Stimulated activated CD4-positive, alpha-beta T cell treated with anti-CD3 and anti-CD28 coated beads, Interleukin-1b, Interleukin-23, amount 100 ng/mL, for 24 hours (primary cell): ENCODE data around the gene ALK.
"Not testable (repeated sequence)": the region's sequence is repeated elsewhere in the genome, so short reads cannot be mapped to it uniquely, and the experiment has no call there.

ENCODE experiments used
- DNase-seq, 4 experiments: peaks; one replicate each; pipeline ENCODE4 v3.0.0-alpha.2; 2020; ENCODE audit warnings: low read depth in 4 of 4, low spot score in 1 of 4

The ALK gene

GRCh38 chr2:29262681-29263260, 658.6 kb downstream of the ALK start:
- no peak for DNase-seq

- no peak for DNase-seq
These were observed 660.4 kb downstream of the ALK start for GRCh38 chr2:29261003-29261402.

GRCh38 chr2:29260142-29260772, 661.1 kb downstream of the ALK start:
- DNase-seq: no peak

- DNase-seq: no peak
These were observed 662.2 kb downstream of the ALK start for GRCh38 chr2:29259221-29259620.

- no peak for DNase-seq
These were observed 666.4 kb downstream of the ALK start for GRCh38 chr2:29255004-29255403.

- DNase-seq: not testable (repeated sequence)
These were observed 667.7 kb downstream of the ALK start for GRCh38 chr2:29253495-29254275.

- DNase-seq: no peak
These were observed 668.4 kb downstream of the ALK start for GRCh38 chr2:29253026-29253425.

- no peak for DNase-seq
These were observed 670.0 kb downstream of the ALK start for GRCh38 chr2:29251406-29251805.

GRCh38 chr2:29250977-29251376, 670.4 kb downstream of the ALK start:
- DNase-seq: no peak

GRCh38 chr2:29249666-29250253, 671.6 kb downstream of the ALK start:
- DNase-seq: no peak

- DNase-seq: no peak
These were observed 674.0 kb downstream of the ALK start for GRCh38 chr2:29247336-29247914.

- no peak for DNase-seq
These were observed 674.7 kb downstream of the ALK start for GRCh38 chr2:29246383-29247300.

- no peak for DNase-seq
These were observed 675.5 kb downstream of the ALK start for GRCh38 chr2:29245742-29246382.

- DNase-seq: not testable (repeated sequence)
These were observed 676.2 kb downstream of the ALK start for GRCh38 chr2:29245035-29245741.

GRCh38 chr2:29242621-29243375, 678.6 kb downstream of the ALK start:
- DNase-seq: no peak

- no peak for DNase-seq
These were observed 679.3 kb downstream of the ALK start for GRCh38 chr2:29241955-29242565.

GRCh38 chr2:29241341-29241740, 680.0 kb downstream of the ALK start:
- no peak for DNase-seq

GRCh38 chr2:29240601-29241000, 680.8 kb downstream of the ALK start:
- no peak for DNase-seq
